Stimulated activated CD4-positive, alpha-beta T cell treated with anti-CD3 and anti-CD28 coated beads, Interleukin-4, amount 100 ng/mL, for 4 hours (primary cell): ENCODE measurements around the gene MMP12.

Source experiments
- DNase-seq, 2 experiments: peaks; one replicate each; pipeline ENCODE4 v3.0.0-alpha.2; 2020

Gene MMP12

GRCh38 chr11:102849311-102849710, 25.5 kb downstream of the MMP12 start:
- DNase-seq = no peak

GRCh38 chr11:102846292-102846691, 28.5 kb downstream of the MMP12 start:
- DNase-seq = no peak

- DNase-seq = no peak
These were observed 31.3 kb downstream of the MMP12 start, which contains the start of gene MMP3 for GRCh38 chr11:102843489-102843888. MMP3 (minus strand) TSS chr11:102843609; CDS start chr11:102843546, 63 bp downstream.

GRCh38 chr11:102842930-102843329, 31.9 kb downstream of the MMP12 start:
- DNase-seq = no peak

DNA sequence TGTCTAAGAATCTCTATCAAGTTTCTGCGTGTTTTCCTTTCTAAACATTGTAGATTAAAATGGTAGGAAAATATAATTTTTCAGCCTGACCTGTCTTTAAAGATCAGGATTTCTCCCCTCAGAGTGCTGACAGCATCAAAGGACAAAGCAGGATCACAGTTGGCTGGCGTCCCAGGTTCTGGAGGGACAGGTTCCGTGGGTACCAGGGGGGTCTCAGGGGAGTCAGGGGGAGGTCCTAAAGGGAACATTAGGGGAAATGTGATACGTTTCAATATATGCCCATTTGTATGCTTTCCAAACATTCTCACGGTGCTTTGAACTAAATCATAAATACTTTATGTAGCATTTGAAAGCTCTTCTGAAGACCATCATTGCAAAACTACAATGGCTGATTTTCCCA, 34.8 kb downstream of the MMP12 start:
- DNase-seq = no peak

- DNase-seq = no peak
These were observed 37.1 kb downstream of the MMP12 start for GRCh38 chr11:102837646-102838045.

DNA sequence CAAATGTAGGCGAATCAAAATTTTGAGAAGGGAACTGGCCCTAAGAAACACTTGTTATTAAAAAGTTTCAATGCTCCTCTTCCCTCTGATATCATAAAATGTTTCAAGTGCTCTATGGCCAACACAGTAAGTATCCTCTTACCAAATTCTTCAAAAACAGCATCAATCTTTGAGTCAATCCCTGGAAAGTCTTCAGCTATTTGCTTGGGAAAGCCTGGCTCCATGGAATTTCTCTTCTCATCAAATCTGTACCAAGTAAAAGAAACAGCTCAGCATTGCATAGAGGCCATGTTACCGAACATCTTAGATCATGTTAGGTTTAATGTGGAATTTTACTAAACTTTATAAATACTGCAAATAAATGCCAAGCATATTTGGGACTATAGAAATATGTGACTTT, 37.6 kb downstream of the MMP12 start:
- DNase-seq = no peak

DNA sequence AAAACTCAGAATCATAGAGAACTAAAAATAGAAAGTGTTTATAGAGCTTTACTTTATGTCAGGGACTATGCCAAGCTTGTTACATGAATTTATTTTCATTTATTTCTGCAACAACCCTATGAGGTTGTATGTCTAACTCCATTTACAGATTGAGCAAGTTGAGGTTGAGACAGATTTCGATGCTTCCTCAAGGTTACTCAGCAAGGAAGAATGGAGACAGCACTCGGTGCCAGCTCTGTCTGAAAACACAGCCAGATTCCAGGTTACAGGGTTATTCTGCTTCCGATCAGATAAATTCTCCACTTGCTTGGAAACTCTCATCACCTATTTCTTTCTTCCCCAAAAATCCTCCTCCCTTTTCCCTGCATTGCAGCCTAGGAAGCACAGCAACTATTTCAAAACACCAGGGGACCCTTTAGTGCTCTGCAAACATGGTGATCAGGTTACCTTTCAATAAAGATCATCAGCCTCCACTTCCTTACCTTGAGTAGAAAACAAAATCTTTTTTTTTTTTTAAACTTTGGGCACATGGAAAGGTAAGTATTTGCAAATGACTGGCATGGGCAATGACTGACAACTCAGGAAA, 38.4 kb downstream of the MMP12 start:
- no peak for DNase-seq

GRCh38 chr11:102833731-102834130, 41.1 kb downstream of the MMP12 start:
- no peak for DNase-seq

GRCh38 chr11:102832612-102833011, 42.2 kb downstream of the MMP12 start:
- no peak for DNase-seq

DNA sequence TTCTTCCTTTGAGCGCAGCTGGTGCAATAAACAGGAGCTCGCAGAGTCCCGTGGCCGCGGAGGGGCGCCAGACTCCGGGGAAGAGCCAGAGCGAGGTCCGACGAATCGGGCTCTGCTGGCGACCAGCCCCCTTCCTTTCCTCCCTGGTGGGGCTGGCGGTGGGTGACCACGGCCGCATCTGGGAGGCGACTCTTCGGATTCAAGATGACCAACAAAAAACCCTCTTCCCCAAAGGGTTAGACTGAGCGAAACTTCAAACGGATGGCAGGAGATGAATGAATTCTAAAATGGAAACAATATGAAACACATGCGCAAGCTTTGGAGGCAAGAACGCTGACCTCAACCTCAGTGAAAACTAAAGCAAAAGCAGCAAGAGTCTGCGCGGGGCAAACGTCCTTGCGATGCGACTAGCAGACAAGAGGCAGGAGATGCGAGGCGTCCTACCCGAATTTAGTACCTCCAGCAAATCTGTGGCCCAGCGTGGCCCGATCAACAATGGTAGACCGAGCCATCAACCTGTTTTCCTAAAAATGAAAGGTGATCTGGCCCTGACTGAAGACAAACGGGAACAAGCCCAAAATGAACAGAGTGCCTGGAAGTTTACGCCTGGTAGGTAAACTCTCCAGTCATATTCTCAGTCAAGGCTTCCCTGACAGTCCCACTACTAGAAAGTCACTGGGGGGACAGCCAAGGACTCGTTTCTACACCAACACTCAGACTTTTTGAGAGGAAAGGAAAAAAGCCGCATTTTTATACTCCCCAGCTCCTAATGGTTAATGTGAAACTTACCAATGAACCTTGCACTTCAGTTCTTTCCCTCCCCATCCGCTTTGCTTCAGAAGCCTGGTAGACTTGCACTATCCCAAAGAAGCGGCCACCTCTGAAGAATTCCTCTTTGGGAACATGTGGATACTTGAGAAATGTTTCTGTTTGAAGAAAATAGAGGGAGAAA, 43.0 kb downstream of the MMP12 start:
- no peak for DNase-seq

DNA sequence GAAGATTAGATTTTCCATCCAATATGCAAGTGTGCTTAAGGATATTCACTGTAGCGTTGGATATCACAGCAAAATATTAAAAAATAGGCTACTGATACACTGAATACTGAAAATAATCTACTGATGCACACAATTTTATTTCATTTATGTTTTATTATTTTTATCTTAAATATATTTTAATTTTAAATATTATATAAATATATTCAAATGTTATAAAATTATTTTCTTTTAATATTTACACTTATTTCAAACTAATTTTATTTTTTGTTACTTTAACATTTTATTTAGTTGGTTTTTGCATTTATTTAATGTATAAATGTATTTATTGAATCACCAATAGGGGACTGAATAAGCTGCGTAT, 43.7 kb downstream of the MMP12 start:
- no peak for DNase-seq

GRCh38 chr11:102830001-102830727, 44.6 kb downstream of the MMP12 start:
- no peak for DNase-seq

DNA sequence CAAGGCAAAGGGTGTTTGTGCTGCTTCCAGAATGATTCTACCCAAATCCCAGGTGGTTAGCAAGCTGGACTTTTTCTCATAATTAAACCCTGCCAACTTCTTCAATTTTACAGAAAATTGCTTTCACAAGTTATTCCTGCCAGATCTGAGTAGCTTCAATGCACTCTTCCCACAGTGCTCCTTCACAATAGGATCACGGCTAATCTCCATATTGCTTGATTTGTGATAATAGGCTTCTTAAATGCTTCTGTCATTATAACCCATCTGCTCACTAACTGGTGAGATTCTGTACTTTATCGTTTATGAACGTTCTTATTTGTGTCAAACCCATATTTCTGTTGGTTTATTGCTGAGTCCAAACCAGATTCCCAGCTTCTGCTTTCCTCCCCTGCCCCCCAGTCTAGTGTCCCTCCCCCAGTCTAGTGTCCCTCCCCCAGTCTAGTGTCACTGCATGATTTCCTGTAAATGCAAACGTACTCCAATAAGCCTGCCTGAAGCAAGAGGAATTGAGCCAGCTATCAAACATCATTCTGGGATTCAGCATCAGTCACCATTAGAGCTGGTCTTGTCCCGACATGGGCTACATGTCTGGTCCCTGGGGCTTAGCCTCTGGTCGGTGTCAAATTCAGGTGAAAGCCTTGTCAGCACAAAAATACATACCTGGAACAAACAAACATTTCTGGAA, 45.3 kb downstream of the MMP12 start:
- no peak for DNase-seq

GRCh38 chr11:102824556-102824955, 50.2 kb downstream of the MMP12 start:
- DNase-seq = no peak

- DNase-seq = no peak
These were observed 55.3 kb downstream of the MMP12 start for GRCh38 chr11:102819491-102819890.

DNA sequence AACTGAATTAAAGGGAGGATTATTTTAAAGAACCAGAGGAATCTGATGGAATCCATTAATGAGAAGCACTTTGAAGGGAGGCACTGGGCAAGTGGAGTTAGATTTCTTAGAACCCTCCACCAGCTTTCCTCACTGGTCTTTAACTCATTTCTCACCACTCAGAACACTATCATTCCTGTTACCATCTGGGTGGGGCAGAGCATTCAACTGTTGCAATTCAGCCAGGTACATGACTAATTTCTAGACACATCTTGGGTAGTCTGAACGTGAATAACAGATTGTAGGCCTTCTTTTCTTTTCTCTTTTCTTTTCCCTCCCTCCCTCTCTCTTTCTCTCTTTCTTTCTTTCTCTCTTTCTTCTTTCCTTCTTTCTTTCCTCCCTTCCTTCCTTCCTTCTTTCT, 61.3 kb downstream of the MMP12 start:
- DNase-seq = no peak
